ENCODE data around the gene USH1C. TPM values are rescaled to one million over a fixed set of nuclear protein-coding genes. Genes with fewer than 3 reads are reported as not detected.
A peak's percentile ranks its signal among the peaks of the same experiment; 100 is the strongest.

Gene USH1C
- polyA plus RNA-seq, 3 donors: 63.8 to 89.3 (median 78.9) TPM

DNA sequence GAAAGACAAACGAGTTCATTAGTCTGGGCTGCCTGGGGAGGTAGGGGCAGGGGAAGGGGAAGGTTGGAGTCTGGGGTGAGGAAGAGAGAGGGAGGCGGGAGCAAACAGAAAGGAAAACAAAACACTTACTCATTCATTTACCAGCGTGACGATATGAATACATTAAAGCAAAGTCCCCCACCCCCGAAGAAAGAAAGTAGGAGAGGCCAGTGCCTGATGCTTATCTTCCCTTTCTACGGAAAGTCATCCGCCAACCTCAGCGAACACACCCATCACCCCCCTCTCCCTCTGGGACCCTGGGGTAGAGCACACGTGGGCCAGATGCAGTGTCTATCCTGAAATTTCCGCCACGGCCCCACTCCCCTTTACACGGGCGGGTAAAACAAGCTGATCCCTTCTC, 81.3 kb downstream of the USH1C start:
- DNase-seq (ENCODE audit: extremely low read depth in 1 of 11, low read depth in 9 of 11, low spot score in 4 of 11): no peak

GRCh38 chr11:17460406-17460805, 83.8 kb downstream of the USH1C start:
- no peak for DNase-seq (ENCODE audit: extremely low read depth in 1 of 11, low read depth in 9 of 11, low spot score in 4 of 11)

DNA sequence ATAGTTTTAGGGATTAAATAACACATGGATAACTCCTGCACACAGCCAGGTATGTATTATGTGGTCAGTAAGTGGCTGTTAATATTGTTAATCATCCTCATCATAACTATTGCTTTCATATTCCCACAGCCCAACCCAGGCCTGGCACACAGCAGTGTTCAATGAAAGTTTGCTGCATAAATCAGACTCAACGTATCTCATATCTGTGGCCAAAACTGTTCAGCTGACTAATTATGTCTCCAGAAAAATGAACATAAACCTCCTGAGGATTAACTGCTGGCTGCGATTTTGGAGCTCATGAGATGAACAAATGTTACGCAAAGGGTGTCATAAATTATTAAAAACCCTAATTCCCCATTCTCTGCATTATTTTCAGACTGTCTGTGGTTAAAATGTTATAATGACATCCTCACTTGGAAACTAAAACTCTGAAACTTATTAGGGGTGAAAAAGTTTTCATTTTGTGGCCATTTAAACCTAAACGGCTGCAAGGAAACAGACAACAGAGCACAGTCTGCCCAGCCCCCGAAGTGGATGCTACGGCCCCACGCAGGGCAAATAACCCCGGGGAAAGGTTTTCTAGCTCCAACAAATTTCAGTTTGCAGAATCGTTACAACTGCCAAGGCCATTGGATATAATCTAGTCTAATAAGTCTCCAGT, 84.8 kb downstream of the USH1C start:
- no peak for DNase-seq (ENCODE audit: extremely low read depth in 1 of 11, low read depth in 9 of 11, low spot score in 4 of 11)

DNA sequence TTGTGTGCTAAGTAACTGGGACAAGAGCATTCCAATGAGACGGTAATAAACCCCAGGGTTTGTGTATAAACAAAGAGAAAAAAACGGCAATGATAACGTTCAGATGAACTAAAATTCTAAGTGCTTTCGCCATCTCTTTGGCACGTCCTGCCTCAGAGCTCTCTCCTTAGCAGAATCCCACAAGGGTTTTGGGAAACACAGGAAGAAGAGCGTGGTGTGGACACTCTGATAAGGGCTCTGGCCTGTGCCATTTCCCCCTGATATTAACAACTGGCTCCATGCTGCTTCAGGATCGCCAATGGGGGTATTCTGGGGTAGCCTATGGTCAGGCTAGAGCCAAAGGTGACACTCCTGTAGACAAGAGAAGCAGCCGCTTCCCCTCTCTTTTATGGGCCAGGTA, 85.9 kb downstream of the USH1C start:
- no peak for DNase-seq (ENCODE audit: extremely low read depth in 1 of 11, low read depth in 9 of 11, low spot score in 4 of 11)

GRCh38 chr11:17457396-17458173, 86.6 kb downstream of the USH1C start:
- no peak for DNase-seq (ENCODE audit: extremely low read depth in 1 of 11, low read depth in 9 of 11, low spot score in 4 of 11)

DNA sequence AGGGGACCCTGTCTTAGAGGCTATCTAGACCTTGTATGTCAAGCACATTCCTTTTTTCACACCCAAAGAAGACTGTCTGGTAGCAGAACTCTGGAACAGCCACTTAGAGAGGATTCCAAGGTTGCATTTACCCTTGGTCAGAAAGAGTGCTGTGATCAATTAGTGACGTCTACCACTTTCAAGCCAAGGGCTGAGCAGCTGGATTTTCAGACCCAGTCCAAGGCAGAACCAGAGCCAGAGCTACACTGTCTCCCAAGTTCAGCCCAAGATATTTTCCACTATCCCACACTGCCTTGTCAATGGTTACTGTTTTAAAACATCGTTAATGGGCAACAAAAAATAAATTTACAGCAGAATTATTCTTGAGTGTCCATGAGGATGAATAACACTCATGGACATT, 91.5 kb downstream of the USH1C start:
- DNase-seq (ENCODE audit: extremely low read depth in 1 of 11, low read depth in 9 of 11, low spot score in 4 of 11): no peak

- DNase-seq (ENCODE audit: extremely low read depth in 1 of 11, low read depth in 9 of 11, low spot score in 4 of 11): peak in 2 of 11 donors; percentile 8 to 26
These were observed 95.1 kb downstream of the USH1C start for GRCh38 chr11:17449158-17449557.

- DNase-seq (ENCODE audit: extremely low read depth in 1 of 11, low read depth in 9 of 11, low spot score in 4 of 11): no peak
These were observed 97.7 kb downstream of the USH1C start for GRCh38 chr11:17446482-17446881.

- no peak for DNase-seq (ENCODE audit: extremely low read depth in 1 of 11, low read depth in 9 of 11, low spot score in 4 of 11)
These were observed 98.9 kb downstream of the USH1C start for GRCh38 chr11:17445240-17445795.

GRCh38 chr11:17443926-17444690, 100.1 kb downstream of the USH1C start:
- no peak for DNase-seq (ENCODE audit: extremely low read depth in 1 of 11, low read depth in 9 of 11, low spot score in 4 of 11)

Other genes with a start within 250 kb of the USH1C start
- 1 to 10 TPM; 1.4 to 2.0 (median 1.9) TPM for gene NCR3LG1, start 192.6 kb downstream of the USH1C start, polyA plus RNA-seq (ENCODE audit: insufficient read length in 3 of 3)
- gene KCNJ11, start 155.8 kb downstream of the USH1C start, polyA plus RNA-seq (ENCODE audit: insufficient read length in 3 of 3): 1 to 10 TPM; 2.1 to 3.3 (median 3.1) TPM
- gene ABCC8, start 67.6 kb downstream of the USH1C start, polyA plus RNA-seq (ENCODE audit: insufficient read length in 3 of 3): 1 to 10 TPM; 1.8 to 2.8 (median 2.7) TPM
- under 1 TPM; 0.27 to 0.42 (median 0.36) TPM for gene OTOG, start 2.8 kb upstream of the USH1C start, polyA plus RNA-seq (ENCODE audit: insufficient read length in 3 of 3)
- not detected for gene MYOD1, start 175.2 kb upstream of the USH1C start, polyA plus RNA-seq (ENCODE audit: insufficient read length in 3 of 3)
- gene KCNC1, start 190.4 kb upstream of the USH1C start, polyA plus RNA-seq (ENCODE audit: insufficient read length in 3 of 3): 1 to 10 TPM; 1.0 to 1.4 (median 1.1) TPM